ENCODE results near the gene TTC39B.

The TTC39B gene

GRCh38 chr9:15287309-15287708 lies 19.7 kb downstream of the TTC39B start:
- Histone ChIP-seq H3K9me3 (no peaks in the 10 kb centered on the region), H3K36me3 (no peaks in the 10 kb centered on the region), H3K27me3 (no peaks in the 10 kb centered on the region; the same call in 1 of the 2 replicates), H3K4me3 (ENCODE audit: low read depth, low read length) (no peak overlapping the region), H3K4me1 (no peaks in the 10 kb centered on the region)
- DNase-seq, result no peak
- TF ChIP-seq, protein P1, sequence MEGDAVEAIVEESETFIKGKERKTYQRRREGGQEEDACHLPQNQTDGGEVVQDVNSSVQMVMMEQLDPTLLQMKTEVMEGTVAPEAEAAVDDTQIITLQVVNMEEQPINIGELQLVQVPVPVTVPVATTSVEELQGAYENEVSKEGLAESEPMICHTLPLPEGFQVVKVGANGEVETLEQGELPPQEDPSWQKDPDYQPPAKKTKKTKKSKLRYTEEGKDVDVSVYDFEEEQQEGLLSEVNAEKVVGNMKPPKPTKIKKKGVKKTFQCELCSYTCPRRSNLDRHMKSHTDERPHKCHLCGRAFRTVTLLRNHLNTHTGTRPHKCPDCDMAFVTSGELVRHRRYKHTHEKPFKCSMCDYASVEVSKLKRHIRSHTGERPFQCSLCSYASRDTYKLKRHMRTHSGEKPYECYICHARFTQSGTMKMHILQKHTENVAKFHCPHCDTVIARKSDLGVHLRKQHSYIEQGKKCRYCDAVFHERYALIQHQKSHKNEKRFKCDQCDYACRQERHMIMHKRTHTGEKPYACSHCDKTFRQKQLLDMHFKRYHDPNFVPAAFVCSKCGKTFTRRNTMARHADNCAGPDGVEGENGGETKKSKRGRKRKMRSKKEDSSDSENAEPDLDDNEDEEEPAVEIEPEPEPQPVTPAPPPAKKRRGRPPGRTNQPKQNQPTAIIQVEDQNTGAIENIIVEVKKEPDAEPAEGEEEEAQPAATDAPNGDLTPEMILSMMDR (IDR thresholded peaks at IDR 0.05; ENCODE audit: low read depth, low read length), result no peak

GRCh38 chr9:15286161-15286821 lies 20.7 kb downstream of the TTC39B start:
- H3K36me3 ChIP-seq, result no peaks in the 10 kb centered on the region
- no peaks in the 10 kb centered on the region for H3K4me1 ChIP-seq
- TF ChIP-seq, protein P1 (IDR thresholded peaks at IDR 0.05; ENCODE audit: low read depth, low read length), result no peak
- H3K9me3 ChIP-seq, result no peaks in the 10 kb centered on the region
- H3K4me3 ChIP-seq (ENCODE audit: low read depth, low read length), result no peak overlapping the region
- no peak for DNase-seq
- H3K27me3 ChIP-seq, result no peaks in the 10 kb centered on the region; the same call in 1 of the 2 replicates

- H3K4me3 ChIP-seq (ENCODE audit: low read depth, low read length), result no peak overlapping the region
- no peaks in the 10 kb centered on the region for H3K9me3 ChIP-seq
- no peaks in the 10 kb centered on the region for H3K36me3 ChIP-seq
- TF ChIP-seq, protein P1 (IDR thresholded peaks at IDR 0.05; ENCODE audit: low read depth, low read length), result no peak
- no peak for DNase-seq
- no peaks in the 10 kb centered on the region for H3K4me1 ChIP-seq
- H3K27me3 ChIP-seq, result no peaks in the 10 kb centered on the region; the same call in 1 of the 2 replicates
Observed at GRCh38 chr9:15282567-15283285, 24.3 kb downstream of the TTC39B start.

DNA sequence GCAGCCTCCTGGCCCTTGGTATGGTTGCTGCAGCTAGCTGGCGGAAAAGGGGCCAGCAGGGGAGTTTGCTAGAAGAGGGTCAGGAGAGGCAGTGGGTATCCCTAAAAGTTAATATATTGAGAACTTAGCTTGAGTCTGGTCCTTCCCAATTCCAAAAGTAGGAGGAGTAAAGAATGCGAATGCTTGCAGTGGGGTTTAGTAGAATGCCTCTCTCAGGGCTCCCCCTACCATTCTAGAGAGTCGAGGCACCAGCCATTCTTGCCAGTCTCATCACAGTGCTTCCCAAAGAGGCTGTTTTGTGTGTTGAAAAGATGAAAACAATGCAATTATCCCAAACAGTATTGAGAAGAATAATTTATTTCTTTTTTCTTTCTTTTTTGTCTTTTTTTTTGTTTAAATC lies 26.4 kb downstream of the TTC39B start:
- DNase-seq, result no peak
- Histone ChIP-seq H3K9me3 (no peaks in the 10 kb centered on the region), H3K27me3 (no peaks in the 10 kb centered on the region; the same call in 1 of the 2 replicates), H3K36me3 (no peaks in the 10 kb centered on the region), H3K4me1 (no peaks in the 10 kb centered on the region), H3K4me3 (ENCODE audit: low read depth, low read length) (no peak overlapping the region)
- TF ChIP-seq, protein P1 (IDR thresholded peaks at IDR 0.05; ENCODE audit: low read depth, low read length), result no peak

DNA sequence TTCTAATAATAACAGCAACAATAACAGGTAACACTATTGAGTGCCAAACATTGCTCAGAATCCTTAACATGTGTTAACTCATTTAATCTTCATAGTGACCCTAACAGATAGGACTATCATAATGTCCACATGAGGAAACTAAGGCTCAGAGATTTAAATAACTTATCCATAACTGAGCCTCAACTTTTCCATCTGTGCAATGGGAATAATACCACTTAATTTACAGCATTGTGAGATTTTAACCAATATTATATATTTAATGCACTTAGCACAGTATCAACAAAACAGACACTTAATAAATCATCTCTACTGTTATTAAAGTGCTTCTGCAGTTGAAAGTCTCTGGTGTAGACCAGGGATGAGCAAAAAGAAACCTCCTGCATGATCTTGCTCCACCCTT lies 28.2 kb downstream of the TTC39B start:
- Histone ChIP-seq H3K36me3 (no peaks in the 10 kb centered on the region), H3K4me1 (no peaks in the 10 kb centered on the region), H3K4me3 (ENCODE audit: low read depth, low read length) (no peak overlapping the region), H3K27me3 (no peaks in the 10 kb centered on the region; the same call in 1 of the 2 replicates), H3K9me3 (no peaks in the 10 kb centered on the region)
- TF ChIP-seq, protein P1 (IDR thresholded peaks at IDR 0.05; ENCODE audit: low read depth, low read length), result no peak
- DNase-seq, result no peak

Measured in BE2C (cell line).